Mesothelial cell of epicardium (in vitro differentiated cells): ENCODE results near the gene ARHGAP27. TPM values are rescaled to one million over a fixed set of nuclear protein-coding genes. Genes with fewer than 3 reads are reported as not detected.

Source experiments
- DNase-seq, 2 experiments: peaks; one replicate each; pipeline ENCODE4 v3.0.0; 2021; ENCODE audit warnings: low spot score in 2 of 2; ENCODE audit not compliant: unreplicated experiment in 2 of 2
- H3K27ac Mint-ChIP-seq: 2 replicates; pipeline ENCODE4 v1.8.0; 2021; ENCODE audit warnings: mixed read lengths
- H3K27me3 Mint-ChIP-seq: 2 replicates; pipeline ENCODE4 v1.8.0; 2021; ENCODE audit warnings: low read depth, mixed read lengths
- H3K36me3 Mint-ChIP-seq: 2 replicates; pipeline ENCODE4 v1.8.0; 2021; ENCODE audit warnings: mixed read lengths
- H3K4me1 Mint-ChIP-seq: 2 replicates; pipeline ENCODE4 v1.8.0; 2021; ENCODE audit warnings: mixed read lengths
- H3K4me3 Mint-ChIP-seq: 2 replicates; pipeline ENCODE4 v1.8.0; 2021; ENCODE audit warnings: mild to moderate bottlenecking, moderate library complexity, mixed read lengths
- H3K9me3 Mint-ChIP-seq: 2 replicates; pipeline ENCODE4 v1.8.0; 2021; ENCODE audit warnings: mixed read lengths
- CTCF ChIP-seq: fragments of 200-600 bp; sonication (generic); IDR thresholded peaks from one replicate; pipeline ENCODE4 v1.5.0; 2021; ENCODE audit warnings: antibody characterized with exemption; ENCODE audit not compliant: unreplicated experiment
- total RNA-seq: library from RNA; stranded (reverse); gene quantifications from 3 replicates; pipeline ENCODE4 v1.2.1, GENCODE V29; 2021

Gene ARHGAP27
- total RNA-seq, 1 donor from 2014 or later: 16.8 TPM

DNA sequence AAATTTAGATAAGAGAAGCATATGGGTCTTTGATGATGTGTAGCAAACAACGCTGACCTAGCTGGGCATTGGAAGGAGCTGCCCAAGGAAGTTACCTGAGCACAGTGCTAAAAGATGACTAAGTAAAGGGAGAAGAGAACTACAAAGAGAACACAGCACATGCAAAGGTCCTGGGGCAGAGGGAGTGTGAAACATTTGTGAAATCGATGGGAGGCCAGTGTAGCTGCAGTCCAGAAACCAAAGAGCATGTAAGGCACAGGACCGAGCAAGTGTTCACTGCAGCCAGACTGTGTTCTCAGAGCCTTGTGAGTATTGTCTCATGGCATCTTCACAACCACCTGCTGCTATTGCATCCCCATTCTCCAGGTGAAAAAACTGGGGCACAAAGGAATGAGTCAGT lies 44.9 kb downstream of the ARHGAP27 start:
- Mint-ChIP-seq H3K9me3 (no peaks in the 10 kb centered on the region), H3K27me3 (peaks cover 27% of the 10 kb centered on the region), H3K4me1 (peaks cover 3% of the 10 kb centered on the region), H3K4me3 (no peak overlapping the region), H3K36me3 (no peaks in the 10 kb centered on the region), H3K27ac (no peak overlapping the region)
- DNase-seq: no peak
- no peak for TF ChIP-seq CTCF

- peaks cover 20% of the 10 kb centered on the region for H3K27me3 Mint-ChIP-seq
- no peak for DNase-seq
- H3K27ac Mint-ChIP-seq: no peak overlapping the region
- H3K9me3 Mint-ChIP-seq: no peaks in the 10 kb centered on the region
- peaks cover 3% of the 10 kb centered on the region for H3K4me1 Mint-ChIP-seq
- TF ChIP-seq CTCF: no peak
- H3K36me3 Mint-ChIP-seq: no peaks in the 10 kb centered on the region
- no peak overlapping the region for H3K4me3 Mint-ChIP-seq
These were observed 46.5 kb downstream of the ARHGAP27 start for GRCh38 chr17:45386178-45386577.

DNA sequence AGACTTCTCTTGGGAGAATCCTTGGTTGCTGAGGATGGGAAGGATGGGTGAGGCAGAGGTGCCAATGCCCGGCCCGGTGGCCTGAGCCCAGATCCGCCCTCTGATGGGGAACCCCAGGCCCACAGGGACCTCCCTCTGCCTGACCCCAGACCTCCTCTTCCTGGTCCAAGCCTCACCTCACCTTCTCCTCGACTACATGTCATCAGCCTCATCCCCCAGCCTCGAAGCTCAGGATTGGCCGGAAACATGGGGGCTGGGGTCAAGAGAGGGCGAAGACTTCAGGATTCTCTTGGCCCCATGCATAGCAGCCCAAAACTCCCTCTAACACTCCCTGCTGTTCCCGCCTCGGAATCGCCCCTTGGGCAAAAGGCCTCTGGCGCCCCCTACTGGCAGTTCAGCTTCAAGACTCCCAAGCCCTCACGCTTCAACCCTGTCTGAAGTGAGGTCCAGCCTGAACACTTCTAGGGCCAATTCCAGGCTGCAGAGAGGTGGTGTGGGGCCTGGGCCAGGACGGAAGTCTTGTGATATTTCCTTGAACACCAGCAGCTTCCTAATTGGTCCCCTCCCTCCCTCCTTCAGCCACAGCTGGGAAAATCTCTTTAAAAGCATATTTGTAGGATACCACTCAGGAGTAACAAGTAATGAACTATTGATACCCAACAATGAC lies 47.2 kb downstream of the ARHGAP27 start:
- H3K27me3 Mint-ChIP-seq: peaks cover 19% of the 10 kb centered on the region
- TF ChIP-seq CTCF: peak; percentile 98
- no peaks in the 10 kb centered on the region for H3K9me3 Mint-ChIP-seq
- DNase-seq: peak; percentile 86 to 94
- H3K4me3 Mint-ChIP-seq: no peak overlapping the region
- no peaks in the 10 kb centered on the region for H3K36me3 Mint-ChIP-seq
- H3K4me1 Mint-ChIP-seq: peaks cover 9% of the 10 kb centered on the region
- no peak overlapping the region for H3K27ac Mint-ChIP-seq

DNA sequence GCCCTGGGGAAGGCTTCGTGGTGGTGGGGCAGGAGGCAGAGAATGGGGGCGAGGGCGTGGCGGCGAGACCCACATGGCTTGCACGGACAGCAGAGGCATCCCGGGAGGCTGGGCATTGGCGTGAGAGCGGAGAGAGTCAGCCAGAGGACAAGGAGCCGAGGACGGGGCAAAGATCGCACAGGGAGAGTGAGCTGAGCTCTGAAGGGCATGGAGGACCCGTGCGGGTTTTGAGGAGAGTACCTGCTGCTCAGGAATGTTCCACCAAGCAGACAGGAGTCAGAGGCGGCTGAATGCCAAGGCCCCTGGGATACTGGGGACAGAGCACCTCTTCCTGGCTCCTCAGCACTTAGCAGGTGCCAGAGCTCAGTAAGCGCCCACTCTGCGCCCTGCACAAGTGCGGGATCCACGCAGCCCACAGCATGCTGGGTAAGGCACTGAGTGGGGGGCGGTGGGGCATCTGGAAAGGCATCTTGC lies 47.8 kb downstream of the ARHGAP27 start:
- no peaks in the 10 kb centered on the region for H3K9me3 Mint-ChIP-seq
- H3K27ac Mint-ChIP-seq: no peak overlapping the region
- H3K4me1 Mint-ChIP-seq: peaks cover 10% of the 10 kb centered on the region
- no peak overlapping the region for H3K4me3 Mint-ChIP-seq
- no peak for TF ChIP-seq CTCF
- no peak for DNase-seq
- peaks cover 19% of the 10 kb centered on the region for H3K27me3 Mint-ChIP-seq
- no peaks in the 10 kb centered on the region for H3K36me3 Mint-ChIP-seq

- Mint-ChIP-seq H3K27me3 (peaks cover 15% of the 10 kb centered on the region), H3K9me3 (no peaks in the 10 kb centered on the region), H3K27ac (no peak overlapping the region), H3K4me3 (no peak overlapping the region), H3K4me1 (peaks cover 10% of the 10 kb centered on the region), H3K36me3 (no peaks in the 10 kb centered on the region)
- no peak for DNase-seq
- no peak for TF ChIP-seq CTCF
These were observed 48.5 kb downstream of the ARHGAP27 start for GRCh38 chr17:45384047-45384788.
